H9 (cell line): ENCODE results near the gene COMMD4. TPM values are rescaled to one million over a fixed set of nuclear protein-coding genes. Genes with fewer than 3 reads are reported as not detected.

Experiments
- DNase-seq: peaks from one replicate; pipeline ENCODE4 v3.0.0-alpha.2; 2017
- H2AFZ ChIP-seq: one replicate; pipeline ENCODE4 v1.6.1; 2013; ENCODE audit warnings: mild to moderate bottlenecking, low read length, control low read depth, moderate library complexity
- H2AK5ac ChIP-seq: 2 replicates; pipeline ENCODE4 v1.6.1; 2013; ENCODE audit warnings: low read length, control low read depth, mixed read lengths; ENCODE audit not compliant: insufficient read length
- H2BK120ac ChIP-seq: one replicate; pipeline ENCODE4 v1.6.1; 2013; ENCODE audit warnings: low read depth, mild to moderate bottlenecking, low read length, control low read depth, inconsistent platforms; ENCODE audit not compliant: poor library complexity, severe bottlenecking
- H2BK12ac ChIP-seq: 2 replicates; pipeline ENCODE4 v1.6.1; 2013; ENCODE audit warnings: low read length, control low read depth, mixed read lengths, low read depth; ENCODE audit not compliant: insufficient read length
- H2BK15ac ChIP-seq: 2 replicates; pipeline ENCODE4 v1.6.1; 2013; ENCODE audit warnings: low read depth, low read length, control low read depth
- H2BK20ac ChIP-seq: one replicate; pipeline ENCODE4 v1.6.1; 2013; ENCODE audit warnings: low read depth, mild to moderate bottlenecking, low read length, control low read depth, inconsistent platforms; ENCODE audit not compliant: poor library complexity, severe bottlenecking
- H2BK5ac ChIP-seq: 2 replicates; pipeline ENCODE4 v1.6.1; 2013; ENCODE audit warnings: low read length, control low read depth, mixed read lengths; ENCODE audit not compliant: insufficient read length
- H3K14ac ChIP-seq: 2 replicates; pipeline ENCODE4 v1.6.1; 2013; ENCODE audit warnings: low read length, control low read depth; ENCODE audit not compliant: insufficient read depth
- H3K18ac ChIP-seq: 2 replicates; pipeline ENCODE4 v1.6.1; 2013; ENCODE audit warnings: low read depth, mild to moderate bottlenecking, mixed read lengths, low read length, control low read depth; ENCODE audit not compliant: insufficient read length
- H3K23ac ChIP-seq: 2 replicates; pipeline ENCODE4 v1.6.1; 2013; ENCODE audit warnings: low read length, control low read depth, mixed read lengths, low read depth; ENCODE audit not compliant: insufficient read length
- H3K23me2 ChIP-seq: 2 replicates; pipeline ENCODE4 v1.6.1; 2013; ENCODE audit warnings: low read depth, mild to moderate bottlenecking, mixed read lengths, low read length, control low read depth; ENCODE audit not compliant: insufficient read length, poor library complexity, severe bottlenecking
- H3K27ac ChIP-seq: 2 replicates; pipeline ENCODE4 v1.5.1; 2013; ENCODE audit warnings: low read length, control low read depth, mixed read lengths, low read depth; ENCODE audit not compliant: insufficient read length
- H3K27me3 ChIP-seq: 2 replicates; pipeline ENCODE4 v1.6.1; 2013; ENCODE audit warnings: low read length, control low read depth, inconsistent platforms; ENCODE audit not compliant: insufficient read depth
- H3K4ac ChIP-seq: 2 replicates; pipeline ENCODE4 v1.6.1; 2013; ENCODE audit warnings: low read depth, mild to moderate bottlenecking, control low read depth, inconsistent platforms, low read length, moderate library complexity
- H3K4me1 ChIP-seq: 2 replicates; pipeline ENCODE4 v1.6.1; 2013; ENCODE audit warnings: low read length, control low read depth, inconsistent platforms; ENCODE audit not compliant: insufficient read depth
- H3K4me2 ChIP-seq: 2 replicates; pipeline ENCODE4 v1.6.1; 2013; ENCODE audit warnings: low read length, control low read depth, mixed read lengths; ENCODE audit not compliant: insufficient read length, insufficient read depth
- H3K56ac ChIP-seq: 2 replicates; pipeline ENCODE4 v1.6.1; 2013; ENCODE audit warnings: low read depth, mild to moderate bottlenecking, mixed read lengths, low read length, control low read depth; ENCODE audit not compliant: insufficient read length
- H3K79me1 ChIP-seq: 2 replicates; pipeline ENCODE4 v1.6.1; 2013; ENCODE audit warnings: low read depth, mild to moderate bottlenecking, moderate library complexity, low read length, control low read depth, inconsistent platforms; ENCODE audit not compliant: insufficient read depth, poor library complexity, severe bottlenecking
- H3K79me2 ChIP-seq: 2 replicates; pipeline ENCODE4 v1.6.1; 2013; ENCODE audit warnings: low read length, control low read depth, inconsistent platforms; ENCODE audit not compliant: insufficient read depth
- H3K9ac ChIP-seq: 2 replicates; pipeline ENCODE4 v1.6.1; 2013; ENCODE audit warnings: low read length, control low read depth, mixed read lengths; ENCODE audit not compliant: insufficient read length; ENCODE audit errors: extremely low read depth
- H3K9me3 ChIP-seq: one replicate; pipeline ENCODE4 v1.6.1; 2013; ENCODE audit warnings: low read depth, low read length, inconsistent platforms; ENCODE audit not compliant: control insufficient read depth
- H3T11ph ChIP-seq: one replicate; pipeline ENCODE4 v1.6.1; 2013; ENCODE audit warnings: mild to moderate bottlenecking, low read length, control low read depth, inconsistent platforms
- H4K20me1 ChIP-seq: one replicate; pipeline ENCODE4 v1.6.1; 2013; ENCODE audit not compliant: control insufficient read depth, insufficient read length, insufficient read depth
- H4K5ac ChIP-seq: 2 replicates; pipeline ENCODE4 v1.6.1; 2013; ENCODE audit warnings: low read depth, mild to moderate bottlenecking, mixed read lengths, low read length, control low read depth; ENCODE audit not compliant: insufficient read length
- H4K8ac ChIP-seq: replicated peaks from 2 replicates; pipeline ENCODE4 v1.6.1; 2013; ENCODE audit warnings: low read length, control low read depth, mixed read lengths, low read depth; ENCODE audit not compliant: insufficient read length
- H4K91ac ChIP-seq: 2 replicates; pipeline ENCODE4 v1.6.1; 2013; ENCODE audit warnings: low read depth, mild to moderate bottlenecking, moderate library complexity, mixed read lengths, low read length, control low read depth; ENCODE audit not compliant: insufficient read length
- H3K27ac Mint-ChIP-seq, 3 experiments: 2 replicates in 2 of 3; 3 replicates in 1 of 3; pipeline ENCODE4 v1.8.0; 2020 to 2021; ENCODE audit warnings: mixed read lengths in 3 of 3, mild to moderate bottlenecking in 1 of 3, moderate library complexity in 1 of 3
- H3K27me3 Mint-ChIP-seq: 2 replicates; pipeline ENCODE4 v1.8.0; 2021; ENCODE audit warnings: low read depth, mild to moderate bottlenecking, moderate library complexity, mixed read lengths
- H3K36me3 Mint-ChIP-seq, 3 experiments: 2 replicates in 2 of 3; 3 replicates in 1 of 3; pipeline ENCODE4 v1.8.0; 2020 to 2021; ENCODE audit warnings: low read depth in 3 of 3, mixed read lengths in 3 of 3; ENCODE audit not compliant: insufficient read depth in 1 of 3
- H3K4me1 Mint-ChIP-seq, 2 experiments: 2 replicates each; pipeline ENCODE4 v1.8.0; 2020; ENCODE audit warnings: mixed read lengths in 2 of 2
- H3K4me3 Mint-ChIP-seq, 2 experiments: 2 replicates in 1 of 2; 3 replicates in 1 of 2; pipeline ENCODE4 v1.8.0; 2020 to 2021; ENCODE audit warnings: mild to moderate bottlenecking in 2 of 2, mixed read lengths in 2 of 2, moderate library complexity in 1 of 2
- H3K9me3 Mint-ChIP-seq, 2 experiments: 2 replicates in 1 of 2; 3 replicates in 1 of 2; pipeline ENCODE4 v1.8.0; 2020; ENCODE audit warnings: mild to moderate bottlenecking in 2 of 2, mixed read lengths in 2 of 2, moderate library complexity in 1 of 2
- WGBS: extraction: QIAGEN DNeasy Blood & Tissue Kit; methylation state at CpG from one replicate; pipeline ENCODE4 v1.1.7; 2013; ENCODE audit warnings: missing lambda C conversion rate, low lambda C conversion rate, mixed read lengths; ENCODE audit not compliant: insufficient read length; ENCODE audit errors: extremely low coverage; 5-methylcytosine and 5-hydroxymethylcytosine counted together
- total RNA-seq: library from RNA; stranded (reverse); gene quantifications from 2 replicates; pipeline ENCODE4 v1.2.1, GENCODE V29; 2021
- TF ChIP-seq, protein P1 (sequence below): fragments of 200-600 bp; sonication (generic); conservative IDR thresholded peaks from 3 replicates; pipeline ENCODE4 v1.8.0; 2021; ENCODE audit warnings: antibody characterized with exemption, mild to moderate bottlenecking

The COMMD4 gene
- total RNA-seq, 1 experiment from 2014 or later: 146 TPM

DNA sequence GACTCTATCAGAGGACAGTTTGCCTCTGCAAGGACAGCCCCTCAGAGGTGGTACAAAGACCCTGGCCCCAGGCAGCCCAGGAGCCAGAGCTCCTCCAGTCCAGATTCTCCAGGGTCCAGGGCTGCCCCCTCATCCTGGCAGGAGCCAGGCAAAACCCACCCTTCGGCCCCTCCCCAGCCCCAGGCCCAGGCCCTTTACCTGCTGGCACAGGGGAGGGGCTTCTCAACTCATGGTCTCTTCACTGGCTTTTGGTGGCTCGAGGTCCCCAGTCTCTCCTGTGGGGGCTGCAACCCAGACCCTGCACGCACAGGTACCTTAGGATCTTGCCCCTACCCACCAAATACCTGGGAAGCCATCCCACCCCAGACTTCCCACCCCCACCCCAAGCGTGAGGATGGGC is 19.5 kb downstream of the COMMD4 start:
- Histone ChIP-seq H4K91ac (no peak overlapping the region), H3K27me3 (no peaks in the 10 kb centered on the region), H2AFZ (no peak overlapping the region), H2BK15ac (no peak overlapping the region), H3K4me2 (no peak overlapping the region), H3K23ac (no peak overlapping the region), H2BK20ac (no peak overlapping the region), H3K23me2 (no peaks in the 10 kb centered on the region), H2BK5ac (no peak overlapping the region), H3K79me1 (no peaks in the 10 kb centered on the region), H3T11ph (no peak overlapping the region), H3K4ac (no peak overlapping the region), H3K18ac (no peak overlapping the region), H2AK5ac (no peak overlapping the region), H3K79me2 (no peaks in the 10 kb centered on the region), H3K4me1 (no peaks in the 10 kb centered on the region), H4K8ac (no peak overlapping the region), H3K14ac (no peak overlapping the region), H2BK120ac (no peak overlapping the region), H3K9me3 (no peaks in the 10 kb centered on the region), H3K9ac (no peak overlapping the region), H4K5ac (no peak overlapping the region), H4K20me1 (no peaks in the 10 kb centered on the region), H3K56ac (no peak overlapping the region), H2BK12ac (no peak overlapping the region), H3K27ac (no peak overlapping the region)
- no peak overlapping the region; a peak in 1 of 7 replicates for H3K27ac Mint-ChIP-seq
- TF ChIP-seq, protein P1, sequence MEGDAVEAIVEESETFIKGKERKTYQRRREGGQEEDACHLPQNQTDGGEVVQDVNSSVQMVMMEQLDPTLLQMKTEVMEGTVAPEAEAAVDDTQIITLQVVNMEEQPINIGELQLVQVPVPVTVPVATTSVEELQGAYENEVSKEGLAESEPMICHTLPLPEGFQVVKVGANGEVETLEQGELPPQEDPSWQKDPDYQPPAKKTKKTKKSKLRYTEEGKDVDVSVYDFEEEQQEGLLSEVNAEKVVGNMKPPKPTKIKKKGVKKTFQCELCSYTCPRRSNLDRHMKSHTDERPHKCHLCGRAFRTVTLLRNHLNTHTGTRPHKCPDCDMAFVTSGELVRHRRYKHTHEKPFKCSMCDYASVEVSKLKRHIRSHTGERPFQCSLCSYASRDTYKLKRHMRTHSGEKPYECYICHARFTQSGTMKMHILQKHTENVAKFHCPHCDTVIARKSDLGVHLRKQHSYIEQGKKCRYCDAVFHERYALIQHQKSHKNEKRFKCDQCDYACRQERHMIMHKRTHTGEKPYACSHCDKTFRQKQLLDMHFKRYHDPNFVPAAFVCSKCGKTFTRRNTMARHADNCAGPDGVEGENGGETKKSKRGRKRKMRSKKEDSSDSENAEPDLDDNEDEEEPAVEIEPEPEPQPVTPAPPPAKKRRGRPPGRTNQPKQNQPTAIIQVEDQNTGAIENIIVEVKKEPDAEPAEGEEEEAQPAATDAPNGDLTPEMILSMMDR: no peak
- H3K4me1 Mint-ChIP-seq: no peaks in the 10 kb centered on the region
- H3K9me3 Mint-ChIP-seq: no peaks in the 10 kb centered on the region
- H3K36me3 Mint-ChIP-seq: peaks cover 7 to 22% (median 19%) of the 10 kb centered on the region in 3 experiments; a peak in 6 of 7 replicates
- no peak overlapping the region for H3K4me3 Mint-ChIP-seq
- H3K27me3 Mint-ChIP-seq: no peaks in the 10 kb centered on the region; the same call in 1 of the 2 replicates
- DNase-seq: no peak
- WGBS: no CpG with 5 or more reads among the region's 4 CpGs
